ENCODE measurements around the gene LDLRAD2. TPM values are rescaled to one million over a fixed set of nuclear protein-coding genes. Genes with fewer than 3 reads are reported as not detected.

The LDLRAD2 gene
- total RNA-seq, 1 experiment from 2014 or later, result 1.0 TPM

- H3K9me3 ChIP-seq (ENCODE audit: control insufficient read depth, low read depth, low read length), result no peaks in the 10 kb centered on the region
- no peak overlapping the region for H3K14ac ChIP-seq (ENCODE audit: insufficient read depth, low read length)
- H3K23ac ChIP-seq (ENCODE audit: insufficient read length, low read depth, low read length), result no peak overlapping the region
- H3K23me2 ChIP-seq (ENCODE audit: insufficient read length, low read depth, low read length, poor library complexity, severe bottlenecking), result no peaks in the 10 kb centered on the region
- DNase-seq, result no peak
- H3K9ac ChIP-seq (ENCODE audit: extremely low read depth, insufficient read length, low read length), result no peak overlapping the region
- no peaks in the 10 kb centered on the region for H3K79me1 ChIP-seq (ENCODE audit: insufficient read depth, low read depth, low read length, poor library complexity, severe bottlenecking)
- H3K4me2 ChIP-seq (ENCODE audit: insufficient read depth, insufficient read length, low read length), result no peak overlapping the region
- H3K4me1 ChIP-seq (ENCODE audit: insufficient read depth, low read length), result no peaks in the 10 kb centered on the region
- TF ChIP-seq, protein P1, sequence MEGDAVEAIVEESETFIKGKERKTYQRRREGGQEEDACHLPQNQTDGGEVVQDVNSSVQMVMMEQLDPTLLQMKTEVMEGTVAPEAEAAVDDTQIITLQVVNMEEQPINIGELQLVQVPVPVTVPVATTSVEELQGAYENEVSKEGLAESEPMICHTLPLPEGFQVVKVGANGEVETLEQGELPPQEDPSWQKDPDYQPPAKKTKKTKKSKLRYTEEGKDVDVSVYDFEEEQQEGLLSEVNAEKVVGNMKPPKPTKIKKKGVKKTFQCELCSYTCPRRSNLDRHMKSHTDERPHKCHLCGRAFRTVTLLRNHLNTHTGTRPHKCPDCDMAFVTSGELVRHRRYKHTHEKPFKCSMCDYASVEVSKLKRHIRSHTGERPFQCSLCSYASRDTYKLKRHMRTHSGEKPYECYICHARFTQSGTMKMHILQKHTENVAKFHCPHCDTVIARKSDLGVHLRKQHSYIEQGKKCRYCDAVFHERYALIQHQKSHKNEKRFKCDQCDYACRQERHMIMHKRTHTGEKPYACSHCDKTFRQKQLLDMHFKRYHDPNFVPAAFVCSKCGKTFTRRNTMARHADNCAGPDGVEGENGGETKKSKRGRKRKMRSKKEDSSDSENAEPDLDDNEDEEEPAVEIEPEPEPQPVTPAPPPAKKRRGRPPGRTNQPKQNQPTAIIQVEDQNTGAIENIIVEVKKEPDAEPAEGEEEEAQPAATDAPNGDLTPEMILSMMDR (conservative IDR thresholded peaks at IDR 0.05), result no peak
- Mint-ChIP-seq H3K4me3 (no peak overlapping the region; a peak in 1 of 5 replicates), H3K9me3 (no peaks in the 10 kb centered on the region; a peak in 1 of 5 replicates), H3K27ac (no peak overlapping the region; a peak in 1 of 7 replicates), H3K27me3 (ENCODE audit: low read depth) (peaks cover 16% of the 10 kb centered on the region), H3K4me1 (peaks cover 11 to 12% of the 10 kb centered on the region in 2 experiments), H3K36me3 (ENCODE audit: insufficient read depth in 1 of 3, low read depth in 3 of 3) (peaks cover 0 to 4% (median 0%) of the 10 kb centered on the region in 3 experiments; a peak in 3 of 7 replicates)
- H3K18ac ChIP-seq (ENCODE audit: insufficient read length, low read depth, low read length), result no peak overlapping the region
- no CpG with 5 or more reads among the region's 8 CpGs for WGBS (ENCODE audit: extremely low coverage, insufficient read length, low lambda C conversion rate)
- H3K56ac ChIP-seq (ENCODE audit: insufficient read length, low read depth, low read length), result no peak overlapping the region
- H2BK20ac ChIP-seq (ENCODE audit: low read depth, low read length, poor library complexity, severe bottlenecking), result no peak overlapping the region
- H2AFZ ChIP-seq (ENCODE audit: low read length), result no peak overlapping the region
- no peak overlapping the region for H3K4ac ChIP-seq (ENCODE audit: low read depth, low read length)
- no peaks in the 10 kb centered on the region for H4K20me1 ChIP-seq (ENCODE audit: control insufficient read depth, insufficient read depth, insufficient read length)
- no peak overlapping the region for H2BK12ac ChIP-seq (ENCODE audit: insufficient read length, low read depth, low read length)
- no peak overlapping the region for H2BK120ac ChIP-seq (ENCODE audit: low read depth, low read length, poor library complexity, severe bottlenecking)
- H3K27me3 ChIP-seq (ENCODE audit: insufficient read depth, low read length), result no peaks in the 10 kb centered on the region
- no peak overlapping the region for H2BK5ac ChIP-seq (ENCODE audit: insufficient read length, low read length)
- H4K91ac ChIP-seq (ENCODE audit: insufficient read length, low read depth, low read length), result no peak overlapping the region
- H2AK5ac ChIP-seq (ENCODE audit: insufficient read length, low read length), result no peak overlapping the region
- H3K27ac ChIP-seq (ENCODE audit: insufficient read length, low read depth, low read length), result no peak overlapping the region
- no peak overlapping the region for H2BK15ac ChIP-seq (ENCODE audit: low read depth, low read length)
- H3K79me2 ChIP-seq (ENCODE audit: insufficient read depth, low read length), result 0 out of 2 replicates have a peak, but pooled peaks cover 2% of the 10 kb centered on the region
- H4K8ac ChIP-seq (replicated peaks; ENCODE audit: insufficient read length, low read depth, low read length), result no peak overlapping the region
- H3T11ph ChIP-seq (ENCODE audit: low read length), result no peak overlapping the region
- no peak overlapping the region for H4K5ac ChIP-seq (ENCODE audit: insufficient read length, low read depth, low read length)
Measured at GRCh38 chr1:21816602-21817302, 4.7 kb downstream of the LDLRAD2 start.
